H9 (cell line): Measurements from ENCODE around the gene VEZF1. TPM values are rescaled to one million over a fixed set of nuclear protein-coding genes. Genes with fewer than 3 reads are reported as not detected.

Experiments
- DNase-seq: peaks from one replicate; pipeline ENCODE4 v3.0.0-alpha.2; 2017
- H2AFZ ChIP-seq: one replicate; pipeline ENCODE4 v1.6.1; 2013; ENCODE audit warnings: mild to moderate bottlenecking, low read length, control low read depth, moderate library complexity
- H2AK5ac ChIP-seq: 2 replicates; pipeline ENCODE4 v1.6.1; 2013; ENCODE audit warnings: low read length, control low read depth, mixed read lengths; ENCODE audit not compliant: insufficient read length
- H2BK120ac ChIP-seq: one replicate; pipeline ENCODE4 v1.6.1; 2013; ENCODE audit warnings: low read depth, mild to moderate bottlenecking, low read length, control low read depth, inconsistent platforms; ENCODE audit not compliant: poor library complexity, severe bottlenecking
- H2BK12ac ChIP-seq: 2 replicates; pipeline ENCODE4 v1.6.1; 2013; ENCODE audit warnings: low read length, control low read depth, mixed read lengths, low read depth; ENCODE audit not compliant: insufficient read length
- H2BK15ac ChIP-seq: 2 replicates; pipeline ENCODE4 v1.6.1; 2013; ENCODE audit warnings: low read depth, low read length, control low read depth
- H2BK20ac ChIP-seq: one replicate; pipeline ENCODE4 v1.6.1; 2013; ENCODE audit warnings: low read depth, mild to moderate bottlenecking, low read length, control low read depth, inconsistent platforms; ENCODE audit not compliant: poor library complexity, severe bottlenecking
- H2BK5ac ChIP-seq: 2 replicates; pipeline ENCODE4 v1.6.1; 2013; ENCODE audit warnings: low read length, control low read depth, mixed read lengths; ENCODE audit not compliant: insufficient read length
- H3K14ac ChIP-seq: 2 replicates; pipeline ENCODE4 v1.6.1; 2013; ENCODE audit warnings: low read length, control low read depth; ENCODE audit not compliant: insufficient read depth
- H3K18ac ChIP-seq: 2 replicates; pipeline ENCODE4 v1.6.1; 2013; ENCODE audit warnings: low read depth, mild to moderate bottlenecking, mixed read lengths, low read length, control low read depth; ENCODE audit not compliant: insufficient read length
- H3K23ac ChIP-seq: 2 replicates; pipeline ENCODE4 v1.6.1; 2013; ENCODE audit warnings: low read length, control low read depth, mixed read lengths, low read depth; ENCODE audit not compliant: insufficient read length
- H3K23me2 ChIP-seq: 2 replicates; pipeline ENCODE4 v1.6.1; 2013; ENCODE audit warnings: low read depth, mild to moderate bottlenecking, mixed read lengths, low read length, control low read depth; ENCODE audit not compliant: insufficient read length, poor library complexity, severe bottlenecking
- H3K27ac ChIP-seq: 2 replicates; pipeline ENCODE4 v1.5.1; 2013; ENCODE audit warnings: low read length, control low read depth, mixed read lengths, low read depth; ENCODE audit not compliant: insufficient read length
- H3K27me3 ChIP-seq: 2 replicates; pipeline ENCODE4 v1.6.1; 2013; ENCODE audit warnings: low read length, control low read depth, inconsistent platforms; ENCODE audit not compliant: insufficient read depth
- H3K4ac ChIP-seq: 2 replicates; pipeline ENCODE4 v1.6.1; 2013; ENCODE audit warnings: low read depth, mild to moderate bottlenecking, control low read depth, inconsistent platforms, low read length, moderate library complexity
- H3K4me1 ChIP-seq: 2 replicates; pipeline ENCODE4 v1.6.1; 2013; ENCODE audit warnings: low read length, control low read depth, inconsistent platforms; ENCODE audit not compliant: insufficient read depth
- H3K4me2 ChIP-seq: 2 replicates; pipeline ENCODE4 v1.6.1; 2013; ENCODE audit warnings: low read length, control low read depth, mixed read lengths; ENCODE audit not compliant: insufficient read length, insufficient read depth
- H3K56ac ChIP-seq: 2 replicates; pipeline ENCODE4 v1.6.1; 2013; ENCODE audit warnings: low read depth, mild to moderate bottlenecking, mixed read lengths, low read length, control low read depth; ENCODE audit not compliant: insufficient read length
- H3K79me1 ChIP-seq: 2 replicates; pipeline ENCODE4 v1.6.1; 2013; ENCODE audit warnings: low read depth, mild to moderate bottlenecking, moderate library complexity, low read length, control low read depth, inconsistent platforms; ENCODE audit not compliant: insufficient read depth, poor library complexity, severe bottlenecking
- H3K79me2 ChIP-seq: 2 replicates; pipeline ENCODE4 v1.6.1; 2013; ENCODE audit warnings: low read length, control low read depth, inconsistent platforms; ENCODE audit not compliant: insufficient read depth
- H3K9ac ChIP-seq: 2 replicates; pipeline ENCODE4 v1.6.1; 2013; ENCODE audit warnings: low read length, control low read depth, mixed read lengths; ENCODE audit not compliant: insufficient read length; ENCODE audit errors: extremely low read depth
- H3K9me3 ChIP-seq: one replicate; pipeline ENCODE4 v1.6.1; 2013; ENCODE audit warnings: low read depth, low read length, inconsistent platforms; ENCODE audit not compliant: control insufficient read depth
- H3T11ph ChIP-seq: one replicate; pipeline ENCODE4 v1.6.1; 2013; ENCODE audit warnings: mild to moderate bottlenecking, low read length, control low read depth, inconsistent platforms
- H4K20me1 ChIP-seq: one replicate; pipeline ENCODE4 v1.6.1; 2013; ENCODE audit not compliant: control insufficient read depth, insufficient read length, insufficient read depth
- H4K5ac ChIP-seq: 2 replicates; pipeline ENCODE4 v1.6.1; 2013; ENCODE audit warnings: low read depth, mild to moderate bottlenecking, mixed read lengths, low read length, control low read depth; ENCODE audit not compliant: insufficient read length
- H4K8ac ChIP-seq: replicated peaks from 2 replicates; pipeline ENCODE4 v1.6.1; 2013; ENCODE audit warnings: low read length, control low read depth, mixed read lengths, low read depth; ENCODE audit not compliant: insufficient read length
- H4K91ac ChIP-seq: 2 replicates; pipeline ENCODE4 v1.6.1; 2013; ENCODE audit warnings: low read depth, mild to moderate bottlenecking, moderate library complexity, mixed read lengths, low read length, control low read depth; ENCODE audit not compliant: insufficient read length
- H3K27ac Mint-ChIP-seq, 3 experiments: 2 replicates in 2 of 3; 3 replicates in 1 of 3; pipeline ENCODE4 v1.8.0; 2020 to 2021; ENCODE audit warnings: mixed read lengths in 3 of 3, mild to moderate bottlenecking in 1 of 3, moderate library complexity in 1 of 3
- H3K27me3 Mint-ChIP-seq: 2 replicates; pipeline ENCODE4 v1.8.0; 2021; ENCODE audit warnings: low read depth, mild to moderate bottlenecking, moderate library complexity, mixed read lengths
- H3K36me3 Mint-ChIP-seq, 3 experiments: 2 replicates in 2 of 3; 3 replicates in 1 of 3; pipeline ENCODE4 v1.8.0; 2020 to 2021; ENCODE audit warnings: low read depth in 3 of 3, mixed read lengths in 3 of 3; ENCODE audit not compliant: insufficient read depth in 1 of 3
- H3K4me1 Mint-ChIP-seq, 2 experiments: 2 replicates each; pipeline ENCODE4 v1.8.0; 2020; ENCODE audit warnings: mixed read lengths in 2 of 2
- H3K4me3 Mint-ChIP-seq, 2 experiments: 2 replicates in 1 of 2; 3 replicates in 1 of 2; pipeline ENCODE4 v1.8.0; 2020 to 2021; ENCODE audit warnings: mild to moderate bottlenecking in 2 of 2, mixed read lengths in 2 of 2, moderate library complexity in 1 of 2
- H3K9me3 Mint-ChIP-seq, 2 experiments: 2 replicates in 1 of 2; 3 replicates in 1 of 2; pipeline ENCODE4 v1.8.0; 2020; ENCODE audit warnings: mild to moderate bottlenecking in 2 of 2, mixed read lengths in 2 of 2, moderate library complexity in 1 of 2
- WGBS: extraction: QIAGEN DNeasy Blood & Tissue Kit; methylation state at CpG from one replicate; pipeline ENCODE4 v1.1.7; 2013; ENCODE audit warnings: missing lambda C conversion rate, low lambda C conversion rate, mixed read lengths; ENCODE audit not compliant: insufficient read length; ENCODE audit errors: extremely low coverage; 5-methylcytosine and 5-hydroxymethylcytosine counted together
- total RNA-seq: library from RNA; stranded (reverse); gene quantifications from 2 replicates; pipeline ENCODE4 v1.2.1, GENCODE V29; 2021
- TF ChIP-seq, protein P1 (sequence below): fragments of 200-600 bp; sonication (generic); conservative IDR thresholded peaks from 3 replicates; pipeline ENCODE4 v1.8.0; 2021; ENCODE audit warnings: antibody characterized with exemption, mild to moderate bottlenecking

The VEZF1 gene
- total RNA-seq, 1 experiment from 2014 or later = 58.1 TPM

DNA sequence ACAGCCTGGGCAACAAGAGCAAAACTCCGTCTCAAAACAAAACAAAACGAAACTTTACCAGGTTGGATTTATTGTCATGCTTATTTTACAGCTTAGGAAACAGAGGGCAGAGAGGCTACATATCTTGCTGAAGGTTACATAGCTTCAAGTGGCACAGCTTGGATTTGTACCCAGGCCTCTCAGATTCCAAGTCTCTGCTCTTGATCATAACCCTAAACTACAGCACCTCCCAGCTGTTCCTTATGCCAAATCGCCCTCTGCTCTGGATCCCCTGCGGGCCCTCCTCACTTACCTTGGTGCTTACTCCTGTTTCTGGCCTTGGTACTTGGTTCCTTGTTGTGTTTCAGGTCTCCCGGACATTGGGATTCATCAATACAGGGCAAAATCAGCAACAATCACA lies 21.2 kb downstream of the VEZF1 start:
- Histone ChIP-seq H2AFZ (no peak overlapping the region), H4K91ac (no peak overlapping the region), H2BK120ac (no peak overlapping the region), H3K79me1 (no peaks in the 10 kb centered on the region), H3K79me2 (no peaks in the 10 kb centered on the region), H3K27me3 (no peaks in the 10 kb centered on the region), H4K8ac (no peak overlapping the region), H2BK20ac (no peak overlapping the region), H2BK15ac (no peak overlapping the region), H3K23ac (no peak overlapping the region), H3T11ph (no peak overlapping the region), H3K27ac (no peak overlapping the region), H3K4me2 (no peak overlapping the region), H3K4ac (no peak overlapping the region), H3K23me2 (no peaks in the 10 kb centered on the region), H2BK5ac (no peak overlapping the region), H3K4me1 (peaks cover 2% of the 10 kb centered on the region; the same call in 1 of the 2 replicates), H3K18ac (no peak overlapping the region), H2AK5ac (no peak overlapping the region), H3K9me3 (no peaks in the 10 kb centered on the region), H4K5ac (no peak overlapping the region), H2BK12ac (no peak overlapping the region), H3K9ac (no peak overlapping the region), H3K56ac (no peak overlapping the region), H3K14ac (no peak overlapping the region), H4K20me1 (no peaks in the 10 kb centered on the region)
- no peak overlapping the region for H3K4me3 Mint-ChIP-seq
- no CpG with 5 or more reads among the region's 5 CpGs for WGBS
- no peaks in the 10 kb centered on the region for H3K9me3 Mint-ChIP-seq
- no peaks in the 10 kb centered on the region; a peak in 1 of 7 replicates for H3K36me3 Mint-ChIP-seq
- no peak for DNase-seq
- TF ChIP-seq, protein P1, sequence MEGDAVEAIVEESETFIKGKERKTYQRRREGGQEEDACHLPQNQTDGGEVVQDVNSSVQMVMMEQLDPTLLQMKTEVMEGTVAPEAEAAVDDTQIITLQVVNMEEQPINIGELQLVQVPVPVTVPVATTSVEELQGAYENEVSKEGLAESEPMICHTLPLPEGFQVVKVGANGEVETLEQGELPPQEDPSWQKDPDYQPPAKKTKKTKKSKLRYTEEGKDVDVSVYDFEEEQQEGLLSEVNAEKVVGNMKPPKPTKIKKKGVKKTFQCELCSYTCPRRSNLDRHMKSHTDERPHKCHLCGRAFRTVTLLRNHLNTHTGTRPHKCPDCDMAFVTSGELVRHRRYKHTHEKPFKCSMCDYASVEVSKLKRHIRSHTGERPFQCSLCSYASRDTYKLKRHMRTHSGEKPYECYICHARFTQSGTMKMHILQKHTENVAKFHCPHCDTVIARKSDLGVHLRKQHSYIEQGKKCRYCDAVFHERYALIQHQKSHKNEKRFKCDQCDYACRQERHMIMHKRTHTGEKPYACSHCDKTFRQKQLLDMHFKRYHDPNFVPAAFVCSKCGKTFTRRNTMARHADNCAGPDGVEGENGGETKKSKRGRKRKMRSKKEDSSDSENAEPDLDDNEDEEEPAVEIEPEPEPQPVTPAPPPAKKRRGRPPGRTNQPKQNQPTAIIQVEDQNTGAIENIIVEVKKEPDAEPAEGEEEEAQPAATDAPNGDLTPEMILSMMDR = no peak
- H3K4me1 Mint-ChIP-seq = peaks cover 7 to 12% of the 10 kb centered on the region in 2 experiments
- H3K27ac Mint-ChIP-seq = peak overlapping the region in 1 of 3 experiments; percentile 2; a peak in 1 of 7 replicates
- H3K27me3 Mint-ChIP-seq = peaks cover 4% of the 10 kb centered on the region
